Keratinocyte (primary cell): ENCODE measurements around the gene LPO. TPM values are rescaled to one million over a fixed set of nuclear protein-coding genes. Genes with fewer than 3 reads are reported as not detected.

Experiments used
- DNase-seq: peaks from one replicate; pipeline ENCODE4 v3.0.0-alpha.2; 2011; ENCODE audit warnings: low read depth, missing footprints, low spot score
- FAIRE-seq: peaks from 2 replicates; lab custom pipeline; 2011; peaks lifted over from hg19 to GRCh38; lab: Jason Lieb, UNC
- H2AFZ ChIP-seq: 2 replicates; pipeline ENCODE4 v1.6.0; 2012; ENCODE audit warnings: low read length, control low read depth, inconsistent platforms; ENCODE audit not compliant: control insufficient read depth
- H3K27ac ChIP-seq: 2 replicates; pipeline ENCODE4 v1.5.1; 2011; ENCODE audit warnings: low read length; ENCODE audit not compliant: control insufficient read depth, insufficient read depth
- H3K27me3 ChIP-seq: 3 replicates; pipeline ENCODE4 v1.6.0; 2011; ENCODE audit warnings: low read length; ENCODE audit not compliant: control insufficient read depth, insufficient read depth; ENCODE audit errors: extremely low read depth
- H3K36me3 ChIP-seq, 2 experiments: 2 replicates in 1 of 2; 3 replicates in 1 of 2; pipeline ENCODE4 v1.5.1; 2011; ENCODE audit warnings: low read length in 2 of 2, mild to moderate bottlenecking in 1 of 2; ENCODE audit not compliant: control insufficient read depth in 2 of 2, insufficient read depth in 2 of 2; ENCODE audit errors: extremely low read depth in 1 of 2
- H3K4me1 ChIP-seq: 3 replicates; pipeline ENCODE4 v1.5.1; 2011; ENCODE audit warnings: low read length; ENCODE audit not compliant: control insufficient read depth, insufficient read depth; ENCODE audit errors: extremely low read depth
- H3K4me2 ChIP-seq: 3 replicates; pipeline ENCODE4 v1.6.0; 2011; ENCODE audit warnings: low read depth, low read length; ENCODE audit not compliant: control insufficient read depth, insufficient read depth; ENCODE audit errors: extremely low read depth
- H3K4me3 ChIP-seq, 3 experiments: fragments of 200-600 bp in 1 of 3; sonication (generic) in 1 of 3; 2 replicates in 2 of 3; 3 replicates in 1 of 3; pipeline ENCODE4 v1.5.1; 2011 to 2016; ENCODE audit warnings: low read length in 3 of 3, mild to moderate bottlenecking in 3 of 3, control low read depth in 2 of 3, inconsistent platforms in 1 of 3, low read depth in 1 of 3, mixed read lengths in 1 of 3, mixed run types in 1 of 3, moderate library complexity in 1 of 3; ENCODE audit not compliant: control insufficient read depth in 2 of 3, insufficient read depth in 2 of 3; ENCODE audit errors: extremely low read depth in 1 of 3
- H3K79me2 ChIP-seq: 2 replicates; pipeline ENCODE4 v1.6.0; 2012; ENCODE audit warnings: low read length; ENCODE audit not compliant: control insufficient read depth, insufficient read depth
- H3K9ac ChIP-seq: 3 replicates; pipeline ENCODE4 v1.6.0; 2011; ENCODE audit warnings: low read length; ENCODE audit not compliant: control insufficient read depth, insufficient read depth; ENCODE audit errors: extremely low read depth
- H3K9me1 ChIP-seq: 3 replicates; pipeline ENCODE4 v1.6.0; 2011; ENCODE audit warnings: low read length; ENCODE audit not compliant: control insufficient read depth, insufficient read depth; ENCODE audit errors: extremely low read depth
- H3K9me3 ChIP-seq: 2 replicates; pipeline ENCODE4 v1.5.1; 2012; ENCODE audit warnings: low read depth, low read length; ENCODE audit not compliant: control insufficient read depth
- H4K20me1 ChIP-seq: 3 replicates; pipeline ENCODE4 v1.6.0; 2011; ENCODE audit warnings: low read length; ENCODE audit not compliant: control insufficient read depth, insufficient read depth; ENCODE audit errors: extremely low read depth
- EZH2 ChIP-seq: IDR thresholded peaks from one replicate; pipeline ENCODE4 v1.6.1; 2012; ENCODE audit warnings: inconsistent platforms, mild to moderate bottlenecking, low read length, moderate library complexity
- dilution Hi-C: fragments of 300-500 bp; cut with MboI; formaldehyde crosslinking; loops from one replicate; pipeline ENCODE4 v1.7.0; 2020; ENCODE audit warnings: low sequenced_read_pairs; ENCODE audit not compliant: extremely low pct_ligation_motif_present
- polyA plus RNA-seq, 5 experiments: library from polyadenylated mRNA; depleted of rRNA in 3 of 5; stranded (reverse) in 3 of 5; stranded (forward) in 1 of 5; unstranded in 1 of 5; fragments of >200 nt; gene quantifications; 1 replicate in 1 of 5; 2 replicates in 3 of 5; 3 replicates in 1 of 5; pipeline versions ENCODE4 v1.2.1 to v1.2.3, GENCODE V29; 2011 to 2012; ENCODE audit warnings: missing spikeins in 2 of 5, low read depth in 1 of 5, low replicate concordance in 1 of 5
- TF ChIP-seq, protein P1 (sequence below), 3 experiments: IDR thresholded peaks in 1 of 3; conservative IDR thresholded peaks in 1 of 3; optimal IDR thresholded peaks in 1 of 3; 2 replicates in 2 of 3; 3 replicates in 1 of 3; pipeline versions ENCODE3 to v1.5.1; 2011; ENCODE audit warnings: low read length in 3 of 3, mild to moderate bottlenecking in 3 of 3, moderate library complexity in 2 of 3, control low read depth in 1 of 3, inconsistent platforms in 1 of 3; ENCODE audit not compliant: insufficient read depth in 2 of 3; ENCODE audit errors: extremely low read depth in 1 of 3

The LPO gene
- polyA plus RNA-seq, 1 donor (not counting 4 experiments of a cell fraction or from before 2014, with no cell fraction given), result not detected

DNA sequence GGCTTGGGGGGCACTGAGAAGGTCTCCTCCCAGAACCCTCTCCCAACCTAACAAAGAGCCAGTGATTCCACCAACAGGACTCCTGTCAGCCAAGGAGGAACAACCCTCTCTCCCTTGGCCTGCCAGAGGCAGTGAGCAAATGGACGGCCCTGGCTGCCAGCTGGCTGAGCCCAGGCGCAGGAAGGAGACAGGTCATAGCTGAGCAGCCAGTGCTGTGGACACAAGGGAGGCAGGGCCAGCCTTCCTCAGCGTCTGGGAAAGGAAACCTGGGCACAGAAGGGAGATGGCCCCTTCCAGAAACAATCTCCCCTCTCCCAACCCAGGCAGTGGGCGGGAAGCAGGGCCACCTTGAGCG, 40.3 kb downstream of the LPO start:
- H2AFZ ChIP-seq, result no peak overlapping the region
- no peak overlapping the region for H3K4me2 ChIP-seq
- TF ChIP-seq EZH2, result no peak
- TF ChIP-seq, protein P1, sequence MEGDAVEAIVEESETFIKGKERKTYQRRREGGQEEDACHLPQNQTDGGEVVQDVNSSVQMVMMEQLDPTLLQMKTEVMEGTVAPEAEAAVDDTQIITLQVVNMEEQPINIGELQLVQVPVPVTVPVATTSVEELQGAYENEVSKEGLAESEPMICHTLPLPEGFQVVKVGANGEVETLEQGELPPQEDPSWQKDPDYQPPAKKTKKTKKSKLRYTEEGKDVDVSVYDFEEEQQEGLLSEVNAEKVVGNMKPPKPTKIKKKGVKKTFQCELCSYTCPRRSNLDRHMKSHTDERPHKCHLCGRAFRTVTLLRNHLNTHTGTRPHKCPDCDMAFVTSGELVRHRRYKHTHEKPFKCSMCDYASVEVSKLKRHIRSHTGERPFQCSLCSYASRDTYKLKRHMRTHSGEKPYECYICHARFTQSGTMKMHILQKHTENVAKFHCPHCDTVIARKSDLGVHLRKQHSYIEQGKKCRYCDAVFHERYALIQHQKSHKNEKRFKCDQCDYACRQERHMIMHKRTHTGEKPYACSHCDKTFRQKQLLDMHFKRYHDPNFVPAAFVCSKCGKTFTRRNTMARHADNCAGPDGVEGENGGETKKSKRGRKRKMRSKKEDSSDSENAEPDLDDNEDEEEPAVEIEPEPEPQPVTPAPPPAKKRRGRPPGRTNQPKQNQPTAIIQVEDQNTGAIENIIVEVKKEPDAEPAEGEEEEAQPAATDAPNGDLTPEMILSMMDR (optimal IDR thresholded peaks at IDR 0.05 in 1 of 3, IDR thresholded peaks at IDR 0.05 in 1 of 3, conservative IDR thresholded peaks at IDR 0.05 in 1 of 3; ENCODE audit: extremely low read depth in 1 of 3, insufficient read depth in 2 of 3, low read length in 3 of 3), result no peak
- dilution Hi-C loops, result loop anchor here (25.0 kb wide), 1 partner anchor 159 kb away; no protein-coding TSS in a partner anchor
- H3K27me3 ChIP-seq, result peaks cover 40% of the 10 kb centered on the region
- no peaks in the 10 kb centered on the region for H3K9me1 ChIP-seq
- no peak overlapping the region for H3K4me3 ChIP-seq
- H4K20me1 ChIP-seq, result no peaks in the 10 kb centered on the region
- H3K9me3 ChIP-seq, result no peaks in the 10 kb centered on the region
- H3K4me1 ChIP-seq, result no peaks in the 10 kb centered on the region
- H3K27ac ChIP-seq, result no peak overlapping the region
- DNase-seq (no peak), FAIRE-seq (no peak)
- H3K79me2 ChIP-seq, result no peaks in the 10 kb centered on the region
- no peaks in the 10 kb centered on the region for H3K36me3 ChIP-seq
- no peak overlapping the region for H3K9ac ChIP-seq

DNA sequence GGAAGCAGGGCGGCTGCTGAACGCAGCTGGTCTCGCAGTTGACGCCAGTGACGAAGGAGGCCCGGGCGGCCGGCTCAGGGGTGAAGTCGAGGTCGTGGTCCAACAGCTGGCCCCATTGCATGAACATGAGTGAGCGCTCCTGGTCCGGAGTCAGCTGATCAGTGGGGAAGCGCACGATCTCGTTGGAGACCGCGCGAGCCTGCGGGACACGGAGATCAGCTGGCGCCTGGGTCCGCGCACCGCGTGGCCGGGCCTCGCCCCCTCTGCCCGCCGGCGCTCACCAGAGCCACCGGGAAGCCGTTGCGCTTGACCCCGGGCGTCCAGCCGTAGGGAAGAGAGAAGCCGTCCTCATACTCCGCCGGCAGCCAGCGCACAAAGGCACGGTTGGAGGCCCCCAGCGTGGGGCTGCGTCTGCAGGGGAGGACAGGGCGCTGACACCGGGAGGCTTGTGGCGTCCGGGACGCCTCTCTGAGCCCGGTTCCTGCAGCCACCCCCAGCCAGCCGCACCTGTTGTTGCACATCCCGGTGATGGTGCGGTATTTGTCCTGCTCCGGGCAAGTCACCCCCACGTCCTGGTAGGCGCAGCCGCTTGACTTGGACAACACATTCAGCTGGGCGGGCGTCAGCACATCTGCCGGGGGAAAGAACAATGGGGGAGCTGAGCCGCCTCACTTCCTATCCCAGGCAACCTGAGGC, 40.8 kb downstream of the LPO start:
- no peak overlapping the region for H3K4me2 ChIP-seq
- dilution Hi-C loops, result loop anchor here (25.0 kb wide), 1 partner anchor 158 kb away; no protein-coding TSS in a partner anchor
- no peak overlapping the region for H2AFZ ChIP-seq
- H3K9me3 ChIP-seq, result no peaks in the 10 kb centered on the region
- no peak overlapping the region for H3K4me3 ChIP-seq
- no peaks in the 10 kb centered on the region for H4K20me1 ChIP-seq
- no peaks in the 10 kb centered on the region for H3K36me3 ChIP-seq
- H3K9ac ChIP-seq, result no peak overlapping the region
- DNase-seq, result no peak
- TF ChIP-seq EZH2, result no peak
- TF ChIP-seq, protein P1 (optimal IDR thresholded peaks at IDR 0.05 in 1 of 3, IDR thresholded peaks at IDR 0.05 in 1 of 3, conservative IDR thresholded peaks at IDR 0.05 in 1 of 3; ENCODE audit: extremely low read depth in 1 of 3, insufficient read depth in 2 of 3, low read length in 3 of 3), result no peak
- no peaks in the 10 kb centered on the region for H3K4me1 ChIP-seq
- no peaks in the 10 kb centered on the region for H3K9me1 ChIP-seq
- H3K27ac ChIP-seq, result no peak overlapping the region
- no peaks in the 10 kb centered on the region for H3K79me2 ChIP-seq
- H3K27me3 ChIP-seq, result peaks cover 40% of the 10 kb centered on the region
- FAIRE-seq, result no peak
